GM19240 (cell line): ENCODE measurements around the gene OR8J1.
"Not testable (repeated sequence)": the region's sequence is repeated elsewhere in the genome, so short reads cannot be mapped to it uniquely, and the experiment has no call there.

Experiments
- DNase-seq: peaks from one replicate; pipeline ENCODE4 v3.0.0; 2011; ENCODE audit warnings: low spot score; ENCODE audit not compliant: insufficient read length

The OR8J1 gene

GRCh38 chr11:56353991-56354390 lies at the start of gene OR8J1:
OR8J1 (plus strand) TSS chr11:56354291; CDS start chr11:56360247, 5,956 bp downstream.
- DNase-seq, result no peak

- no peak for DNase-seq
Measured at GRCh38 chr11:56307836-56308235, 46.3 kb upstream of the OR8J1 start.

GRCh38 chr11:56314844-56315243 lies 39.2 kb upstream of the OR8J1 start, which contains the start of gene OR8K3:
OR8K3 (plus strand) TSS chr11:56315144; CDS start chr11:56318307, 3,163 bp downstream.
- DNase-seq, result no peak

- no peak for DNase-seq
Measured at GRCh38 chr11:56331861-56332491, 22.1 kb upstream of the OR8J1 start.

- DNase-seq, result no peak
Measured at GRCh38 chr11:56333156-56333555, 20.9 kb upstream of the OR8J1 start.

GRCh38 chr11:56340289-56340688 lies 13.8 kb upstream of the OR8J1 start:
- no peak for DNase-seq

GRCh38 chr11:56345739-56346138 lies 8.4 kb upstream of the OR8J1 start, which contains the start of gene OR8K1:
OR8K1 (plus strand) TSS chr11:56346039; CDS start chr11:56346039, 0 bp downstream.
- DNase-seq, result no peak

- no peak for DNase-seq
Measured at GRCh38 chr11:56375324-56375723, 21.2 kb downstream of the OR8J1 start, which contains the start of gene OR8U1. OR8U1 (plus strand) TSS chr11:56375624; CDS start chr11:56375624, 0 bp downstream.

- DNase-seq, result no peak
Measured at GRCh38 chr11:56380120-56380519, 26.0 kb downstream of the OR8J1 start.

GRCh38 chr11:56394381-56394780 lies 40.3 kb downstream of the OR8J1 start:
- DNase-seq, result no peak

- no peak for DNase-seq
Measured at GRCh38 chr11:56396047-56396446, 42.0 kb downstream of the OR8J1 start.

GRCh38 chr11:56401858-56402461 lies 47.9 kb downstream of the OR8J1 start:
- DNase-seq, result not testable (repeated sequence)

- no peak for DNase-seq
Measured at GRCh38 chr11:56404393-56404792, 50.3 kb downstream of the OR8J1 start.

- DNase-seq, result no peak
Measured at GRCh38 chr11:56410801-56411200, 56.7 kb downstream of the OR8J1 start.
